HepG2 (cell line): Measurements from ENCODE around the gene TLCD3A. TPM values are rescaled to one million over a fixed set of nuclear protein-coding genes. Genes with fewer than 3 reads are reported as not detected.

Experiments
- ADNP ChIP-seq: sonication (generic); formaldehyde crosslinking; IDR thresholded peaks from 2 replicates; pipeline ENCODE4 v1.4.0; 2020; ENCODE audit warnings: missing genetic modification reagents
- CTCF ChIP-seq: sonication (generic); formaldehyde crosslinking; IDR thresholded peaks from 2 replicates; pipeline ENCODE4 v1.5.0; 2020; ENCODE audit warnings: mild to moderate bottlenecking, missing genetic modification reagents, moderate library complexity
- FOXP1 ChIP-seq, 2 experiments: fragments of 450-650 bp in 1 of 2; IDR thresholded peaks; 2 replicates each; pipeline ENCODE4 v1.6.1; 2017 to 2018; ENCODE audit warnings: antibody characterized with exemption in 1 of 2
- KLF6 ChIP-seq: IDR thresholded peaks from 2 replicates; pipeline ENCODE4 v1.8.0; 2016; ENCODE audit warnings: missing biosample characterization, missing genetic modification reagents
- MED13 ChIP-seq: sonication (generic); formaldehyde crosslinking; IDR thresholded peaks from 2 replicates; pipeline ENCODE4 v1.5.0; 2020; ENCODE audit warnings: missing genetic modification reagents
- MEIS1 ChIP-seq: sonication (generic); formaldehyde crosslinking; IDR thresholded peaks from 2 replicates; pipeline ENCODE4 v1.9.0; 2021; ENCODE audit warnings: mild to moderate bottlenecking, missing genetic modification reagents, moderate library complexity, borderline replicate concordance
- MYPOP ChIP-seq: sonication (generic); formaldehyde crosslinking; IDR thresholded peaks from 2 replicates; pipeline ENCODE4 v1.8.1; 2023; ENCODE audit warnings: mild to moderate bottlenecking, moderate library complexity, missing genetic modification reagents
- NCOA5 ChIP-seq: sonication (generic); formaldehyde crosslinking; IDR thresholded peaks from 2 replicates; pipeline ENCODE4 v1.4.0; 2020; ENCODE audit warnings: missing genetic modification reagents
- PHF20 ChIP-seq: sonication (generic); formaldehyde crosslinking; IDR thresholded peaks from 2 replicates; pipeline ENCODE4 v1.5.0; 2020; ENCODE audit warnings: mild to moderate bottlenecking, missing genetic modification reagents
- RBAK ChIP-seq: sonication (generic); formaldehyde crosslinking; IDR thresholded peaks from 2 replicates; pipeline ENCODE4 v1.5.1; 2020; ENCODE audit warnings: mild to moderate bottlenecking, missing genetic modification reagents
- RNF2 ChIP-seq: fragments of 450-650 bp; conservative IDR thresholded peaks from 2 replicates; pipeline ENCODE4 v1.6.1; 2016; ENCODE audit warnings: low read depth
- THAP7 ChIP-seq: sonication (generic); formaldehyde crosslinking; IDR thresholded peaks from 2 replicates; pipeline ENCODE4 v1.8.1; 2023; ENCODE audit warnings: mild to moderate bottlenecking, missing genetic modification reagents
- TRAFD1 ChIP-seq: sonication (generic); formaldehyde crosslinking; IDR thresholded peaks from 2 replicates; pipeline ENCODE4 v1.5.1; 2020; ENCODE audit warnings: missing genetic modification reagents, mild to moderate bottlenecking, borderline replicate concordance
- USF2 ChIP-seq, 2 experiments: sonication (generic) in 1 of 2; formaldehyde crosslinking in 1 of 2; IDR thresholded peaks; 2 replicates each; pipeline versions ENCODE4 v1.5.1 to v1.6.1; 2011 to 2020; ENCODE audit warnings: borderline replicate concordance in 1 of 2, low read depth in 1 of 2, low read length in 1 of 2, mild to moderate bottlenecking in 1 of 2, missing genetic modification reagents in 1 of 2, moderate library complexity in 1 of 2
- YY1 ChIP-seq: IDR thresholded peaks from 2 replicates; pipeline ENCODE4 v1.6.1; 2011; ENCODE audit warnings: low read length, low read depth, moderate library complexity, mild to moderate bottlenecking; ENCODE audit not compliant: insufficient read depth, insufficient replicate concordance
- ZNF10 ChIP-seq: sonication (generic); formaldehyde crosslinking; IDR thresholded peaks from 2 replicates; pipeline ENCODE4 v1.4.0; 2020; ENCODE audit warnings: mild to moderate bottlenecking, low read depth, missing genetic modification reagents, borderline replicate concordance
- ZNF264 ChIP-seq: sonication (generic); formaldehyde crosslinking; IDR thresholded peaks from 2 replicates; pipeline ENCODE4 v1.4.0; 2020; ENCODE audit warnings: missing genetic modification reagents
- ZNF274 ChIP-seq: sonication (generic); formaldehyde crosslinking; IDR thresholded peaks from 2 replicates; pipeline ENCODE4 v1.5.1; 2020; ENCODE audit warnings: mild to moderate bottlenecking, missing genetic modification reagents
- ZNF468 ChIP-seq: sonication (generic); formaldehyde crosslinking; IDR thresholded peaks from 2 replicates; pipeline ENCODE4 v1.8.0; 2022; ENCODE audit warnings: mild to moderate bottlenecking, moderate library complexity, missing genetic modification reagents
- ZNF7 ChIP-seq: IDR thresholded peaks from 2 replicates; pipeline ENCODE4 v1.6.1; 2016; ENCODE audit warnings: missing biosample characterization, missing genetic modification reagents
- ZNF768 ChIP-seq: sonication (generic); formaldehyde crosslinking; IDR thresholded peaks from 2 replicates; pipeline ENCODE4 v1.4.0; 2020; ENCODE audit warnings: missing genetic modification reagents
- ZNF878 ChIP-seq: sonication (generic); formaldehyde crosslinking; IDR thresholded peaks from 2 replicates; pipeline ENCODE4 v1.8.1; 2023; ENCODE audit warnings: mild to moderate bottlenecking, missing genetic modification reagents, moderate library complexity
- ZSCAN9 ChIP-seq: IDR thresholded peaks from 2 replicates; pipeline ENCODE4 v1.6.1; 2016; ENCODE audit warnings: borderline replicate concordance
- polyA plus RNA-seq, 8 experiments: library from polyadenylated mRNA; depleted of rRNA in 3 of 8; stranded (reverse) in 7 of 8; unstranded in 1 of 8; fragments of >200 nt; fragmentation: Illumina TruSeq in 4 of 8; extraction: Trizol in 4 of 8; gene quantifications; 2 replicates each; pipeline versions ENCODE4 v1.2.1 to v1.2.3, GENCODE V29; 2011 to 2016; ENCODE audit warnings: low read depth in 4 of 8, missing spikeins in 1 of 8, mixed read lengths in 1 of 8; ENCODE audit not compliant: insufficient read depth in 1 of 8
- total RNA-seq, 5 experiments: library from RNA; depleted of rRNA; stranded (reverse); fragments of >200 nt; fragmentation: Illumina TruSeq; extraction: Trizol; gene quantifications; 2 replicates each; pipeline ENCODE4 v1.2.3, GENCODE V29; 2016; ENCODE audit warnings: low read depth in 1 of 5

The TLCD3A gene
- total and polyA plus RNA-seq, 2 of the 13 experiments (the other 11 are each of a cell fraction or from before 2014, with no cell fraction given) = 25.2 to 46.6 TPM

- TF ChIP-seq USF2 (IDR thresholded peaks at IDR 0.05; ENCODE audit: low read depth, low read length) (no peak), USF2 (CRISPR knock-in tag; IDR thresholded peaks at IDR 0.05; ENCODE audit: borderline replicate concordance) (no peak), MYPOP (CRISPR knock-in tag) (0 out of 2 replicates have a peak, but pooled peaks have one; percentile 41), ZSCAN9 (CRISPR knock-in tag) (no peak), CTCF (CRISPR knock-in tag) (peak; percentile 23; the same call in 1 of the 2 replicates), NCOA5 (CRISPR knock-in tag) (no peak), ADNP (CRISPR knock-in tag) (no peak), ZNF768 (CRISPR knock-in tag) (peak; percentile 64; the same call in 1 of the 2 replicates), ZNF878 (CRISPR knock-in tag) (no peak), YY1 (peak; percentile 22), TRAFD1 (0 out of 2 replicates have a peak, but pooled peaks have one; percentile 50), ZNF10 (CRISPR knock-in tag) (no peak), ZNF468 (CRISPR knock-in tag) (no peak), KLF6 (no peak), THAP7 (no peak), MEIS1 (0 out of 2 replicates have a peak, but pooled peaks have one; percentile 25), ZNF264 (CRISPR knock-in tag) (0 out of 2 replicates have a peak, but pooled peaks have one; percentile 40), MED13 (no peak), RBAK (CRISPR knock-in tag) (no peak), RNF2 (no peak), FOXP1 (IDR thresholded peaks at IDR 0.05) (no peak), FOXP1 (CRISPR knock-in tag; IDR thresholded peaks at IDR 0.05) (no peak), PHF20 (0 out of 2 replicates have a peak, but pooled peaks have one; percentile 20), ZNF274 (CRISPR knock-in tag) (no peak), ZNF7 (CRISPR knock-in tag) (no peak)
These were observed 6.0 kb upstream of the TLCD3A start (continued) for GRCh38 chr17:726271-726919.
